ENCODE data around the gene C1QTNF8.

- no peak for TF ChIP-seq CTCF (conservative IDR thresholded peaks at IDR 0.05; ENCODE audit: low read depth, low read length)
- TF ChIP-seq EZH2 (IDR thresholded peaks at IDR 0.05; ENCODE audit: low read length, unreplicated experiment): no peak
- no peak for TF ChIP-seq EZH2phosphoT487 (IDR thresholded peaks at IDR 0.05; ENCODE audit: borderline replicate concordance, low read length)
These were observed at the start of gene C1QTNF8 for GRCh38 chr16:1096169-1097082.
